Neural crest cell (in vitro differentiated cells): Measurements from ENCODE around the gene PPP2R2D. TPM values are rescaled to one million over a fixed set of nuclear protein-coding genes. Genes with fewer than 3 reads are reported as not detected.

Experiments
- DNase-seq: peaks from one replicate; pipeline ENCODE4 v3.0.0; 2021; ENCODE audit warnings: low read depth, mixed read lengths, low spot score
- H3K27ac Mint-ChIP-seq: one replicate; pipeline ENCODE4 v1.8.0; 2021; ENCODE audit warnings: mild to moderate bottlenecking, mixed read lengths; ENCODE audit not compliant: unreplicated experiment
- H3K27me3 Mint-ChIP-seq: 2 replicates; pipeline ENCODE4 v1.8.0; 2021; ENCODE audit warnings: low read depth, mild to moderate bottlenecking, mixed read lengths
- H3K36me3 Mint-ChIP-seq: 2 replicates; pipeline ENCODE4 v1.8.0; 2021; ENCODE audit warnings: low read depth, mild to moderate bottlenecking, mixed read lengths
- H3K4me1 Mint-ChIP-seq: 2 replicates; pipeline ENCODE4 v1.8.0; 2021; ENCODE audit warnings: mixed read lengths
- H3K4me3 Mint-ChIP-seq: one replicate; pipeline ENCODE4 v1.8.0; 2021; ENCODE audit warnings: mild to moderate bottlenecking, mixed read lengths
- H3K9me3 Mint-ChIP-seq: 2 replicates; pipeline ENCODE4 v1.8.0; 2021; ENCODE audit warnings: mixed read lengths
- CTCF ChIP-seq: fragments of 200-600 bp; sonication (generic); conservative IDR thresholded peaks from 2 replicates; pipeline ENCODE4 v1.5.0; 2021; ENCODE audit warnings: antibody characterized with exemption, mild to moderate bottlenecking
- total RNA-seq: library from RNA; stranded (reverse); gene quantifications from 2 replicates; pipeline ENCODE4 v1.2.1, GENCODE V29; 2021

Gene PPP2R2D
- total RNA-seq, 1 donor from 2014 or later: 39.3 TPM

GRCh38 chr10:131870411-131870810 is 30.4 kb upstream of the PPP2R2D start:
- H3K36me3 Mint-ChIP-seq: no peaks in the 10 kb centered on the region
- H3K27ac Mint-ChIP-seq: no peak overlapping the region
- peaks cover 5% of the 10 kb centered on the region for H3K9me3 Mint-ChIP-seq
- H3K4me3 Mint-ChIP-seq: no peak overlapping the region
- H3K27me3 Mint-ChIP-seq: no peaks in the 10 kb centered on the region
- no peak for TF ChIP-seq CTCF
- peaks cover 5% of the 10 kb centered on the region for H3K4me1 Mint-ChIP-seq
- DNase-seq: no peak

- H3K9me3 Mint-ChIP-seq: peaks cover 5% of the 10 kb centered on the region
- H3K4me3 Mint-ChIP-seq: no peak overlapping the region
- H3K27me3 Mint-ChIP-seq: no peaks in the 10 kb centered on the region
- TF ChIP-seq CTCF: no peak
- H3K4me1 Mint-ChIP-seq: peaks cover 5% of the 10 kb centered on the region
- no peaks in the 10 kb centered on the region for H3K36me3 Mint-ChIP-seq
- no peak overlapping the region for H3K27ac Mint-ChIP-seq
- DNase-seq: no peak
These were observed 29.8 kb upstream of the PPP2R2D start for GRCh38 chr10:131870831-131871672.

GRCh38 chr10:131871673-131872005 is 29.2 kb upstream of the PPP2R2D start:
- no peak overlapping the region for H3K27ac Mint-ChIP-seq
- H3K36me3 Mint-ChIP-seq: no peaks in the 10 kb centered on the region
- H3K27me3 Mint-ChIP-seq: no peaks in the 10 kb centered on the region
- no peak for TF ChIP-seq CTCF
- peaks cover 5% of the 10 kb centered on the region for H3K9me3 Mint-ChIP-seq
- no peak overlapping the region for H3K4me3 Mint-ChIP-seq
- H3K4me1 Mint-ChIP-seq: peaks cover 5% of the 10 kb centered on the region
- DNase-seq: no peak

- DNase-seq: no peak
- Mint-ChIP-seq H3K27me3 (no peaks in the 10 kb centered on the region), H3K4me3 (no peak overlapping the region), H3K27ac (no peak overlapping the region), H3K36me3 (no peaks in the 10 kb centered on the region), H3K4me1 (peaks cover 5% of the 10 kb centered on the region), H3K9me3 (peaks cover 5% of the 10 kb centered on the region)
- no peak for TF ChIP-seq CTCF
These were observed 28.6 kb upstream of the PPP2R2D start for GRCh38 chr10:131872011-131872826.

- DNase-seq: no peak
- peaks cover 3% of the 10 kb centered on the region for H3K9me3 Mint-ChIP-seq
- no peak overlapping the region for H3K27ac Mint-ChIP-seq
- H3K36me3 Mint-ChIP-seq: no peaks in the 10 kb centered on the region
- H3K4me3 Mint-ChIP-seq: no peak overlapping the region
- peaks cover 5% of the 10 kb centered on the region for H3K4me1 Mint-ChIP-seq
- H3K27me3 Mint-ChIP-seq: peaks cover 2% of the 10 kb centered on the region
- TF ChIP-seq CTCF: no peak
These were observed 27.9 kb upstream of the PPP2R2D start for GRCh38 chr10:131872827-131873375.
